Type B pancreatic cell (in vitro differentiated cells): ENCODE data around the gene TENM3. TPM values are rescaled to one million over a fixed set of nuclear protein-coding genes. Genes with fewer than 3 reads are reported as not detected.
A peak's percentile ranks its signal among the peaks of the same experiment; 100 is the strongest.

Experiments used
- DNase-seq: peaks from one replicate; pipeline ENCODE4 v3.0.0; 2021; ENCODE audit warnings: mixed read lengths; ENCODE audit not compliant: unreplicated experiment; ENCODE audit errors: extremely low spot score
- H3K27ac Mint-ChIP-seq: 2 replicates; pipeline ENCODE4 v1.8.0; 2021; ENCODE audit warnings: mild to moderate bottlenecking, mixed read lengths
- H3K27me3 Mint-ChIP-seq: 2 replicates; pipeline ENCODE4 v1.8.0; 2021; ENCODE audit warnings: mixed read lengths
- H3K36me3 Mint-ChIP-seq: 2 replicates; pipeline ENCODE4 v1.8.0; 2021; ENCODE audit warnings: mixed read lengths
- H3K4me1 Mint-ChIP-seq: one replicate; pipeline ENCODE4 v1.8.0; 2021; ENCODE audit warnings: mixed read lengths; ENCODE audit not compliant: unreplicated experiment
- H3K4me3 Mint-ChIP-seq: 2 replicates; pipeline ENCODE4 v1.8.0; 2021; ENCODE audit warnings: mild to moderate bottlenecking, mixed read lengths
- H3K9me3 Mint-ChIP-seq: 2 replicates; pipeline ENCODE4 v1.8.0; 2021; ENCODE audit warnings: mixed read lengths
- total RNA-seq: library from RNA; stranded (reverse); gene quantifications from 2 replicates; pipeline ENCODE4 v1.2.1, GENCODE V29; 2021; ENCODE audit warnings: low replicate concordance
- TF ChIP-seq, protein P1 (sequence below): fragments of 200-600 bp; sonication (generic); conservative IDR thresholded peaks from 2 replicates; pipeline ENCODE4 v1.5.0; 2021; ENCODE audit warnings: antibody characterized with exemption, mild to moderate bottlenecking

The TENM3 gene
- total RNA-seq, 1 donor from 2014 or later: 73.5 TPM

DNA sequence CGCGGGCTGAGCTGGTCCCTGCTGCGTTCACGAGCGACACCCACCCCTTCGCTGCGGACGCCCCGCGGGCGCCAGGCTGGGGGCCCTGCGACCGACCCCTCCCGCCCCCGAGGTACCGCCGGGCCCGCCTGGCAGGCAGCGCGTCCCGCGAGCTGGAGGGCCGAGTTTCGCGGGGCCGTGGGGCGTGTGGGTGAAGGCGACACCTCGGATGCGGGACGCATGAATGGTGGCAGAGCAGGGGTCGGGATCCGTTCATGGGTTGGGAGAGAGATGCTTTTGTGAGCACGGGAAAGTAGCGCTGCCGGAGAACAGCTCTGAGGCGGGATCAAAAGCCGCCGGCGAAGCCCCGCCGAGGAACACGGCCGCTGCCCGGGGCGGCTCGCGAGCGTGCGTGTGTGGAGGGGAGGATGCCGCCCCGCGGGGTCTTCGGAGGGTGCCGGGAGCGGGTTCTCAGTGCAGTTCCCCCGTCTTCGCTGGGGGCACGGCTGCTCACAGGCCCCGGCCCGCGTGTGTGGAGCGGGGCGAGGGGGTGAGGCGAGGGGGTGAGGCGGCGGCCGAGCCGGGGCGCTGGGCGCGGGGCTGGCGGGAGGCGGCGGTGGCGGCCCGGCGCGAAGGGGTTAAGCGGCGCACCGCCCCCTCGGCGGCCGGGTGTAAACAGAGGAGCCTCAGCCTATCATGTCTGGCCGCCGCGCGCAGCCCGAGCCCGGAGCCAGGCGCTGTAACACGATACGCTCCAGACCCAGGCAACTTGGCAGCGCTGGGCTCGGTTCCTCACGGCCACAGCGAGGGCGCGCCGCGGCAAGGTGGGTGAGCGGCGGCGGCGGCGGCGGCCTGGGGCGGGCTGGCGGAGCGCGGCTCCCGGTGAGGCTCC, 205.3 kb downstream of the TENM3 start:
- H3K36me3 Mint-ChIP-seq: no peaks in the 10 kb centered on the region
- TF ChIP-seq, protein P1, sequence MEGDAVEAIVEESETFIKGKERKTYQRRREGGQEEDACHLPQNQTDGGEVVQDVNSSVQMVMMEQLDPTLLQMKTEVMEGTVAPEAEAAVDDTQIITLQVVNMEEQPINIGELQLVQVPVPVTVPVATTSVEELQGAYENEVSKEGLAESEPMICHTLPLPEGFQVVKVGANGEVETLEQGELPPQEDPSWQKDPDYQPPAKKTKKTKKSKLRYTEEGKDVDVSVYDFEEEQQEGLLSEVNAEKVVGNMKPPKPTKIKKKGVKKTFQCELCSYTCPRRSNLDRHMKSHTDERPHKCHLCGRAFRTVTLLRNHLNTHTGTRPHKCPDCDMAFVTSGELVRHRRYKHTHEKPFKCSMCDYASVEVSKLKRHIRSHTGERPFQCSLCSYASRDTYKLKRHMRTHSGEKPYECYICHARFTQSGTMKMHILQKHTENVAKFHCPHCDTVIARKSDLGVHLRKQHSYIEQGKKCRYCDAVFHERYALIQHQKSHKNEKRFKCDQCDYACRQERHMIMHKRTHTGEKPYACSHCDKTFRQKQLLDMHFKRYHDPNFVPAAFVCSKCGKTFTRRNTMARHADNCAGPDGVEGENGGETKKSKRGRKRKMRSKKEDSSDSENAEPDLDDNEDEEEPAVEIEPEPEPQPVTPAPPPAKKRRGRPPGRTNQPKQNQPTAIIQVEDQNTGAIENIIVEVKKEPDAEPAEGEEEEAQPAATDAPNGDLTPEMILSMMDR: peak; percentile 24
- H3K4me3 Mint-ChIP-seq: peak overlapping the region; percentile 97
- peaks cover 13% of the 10 kb centered on the region for H3K27me3 Mint-ChIP-seq
- peaks cover 20% of the 10 kb centered on the region for H3K4me1 Mint-ChIP-seq
- peak; percentile 92 for DNase-seq
- peak overlapping the region; percentile 52 for H3K27ac Mint-ChIP-seq
- no peaks in the 10 kb centered on the region for H3K9me3 Mint-ChIP-seq

DNA sequence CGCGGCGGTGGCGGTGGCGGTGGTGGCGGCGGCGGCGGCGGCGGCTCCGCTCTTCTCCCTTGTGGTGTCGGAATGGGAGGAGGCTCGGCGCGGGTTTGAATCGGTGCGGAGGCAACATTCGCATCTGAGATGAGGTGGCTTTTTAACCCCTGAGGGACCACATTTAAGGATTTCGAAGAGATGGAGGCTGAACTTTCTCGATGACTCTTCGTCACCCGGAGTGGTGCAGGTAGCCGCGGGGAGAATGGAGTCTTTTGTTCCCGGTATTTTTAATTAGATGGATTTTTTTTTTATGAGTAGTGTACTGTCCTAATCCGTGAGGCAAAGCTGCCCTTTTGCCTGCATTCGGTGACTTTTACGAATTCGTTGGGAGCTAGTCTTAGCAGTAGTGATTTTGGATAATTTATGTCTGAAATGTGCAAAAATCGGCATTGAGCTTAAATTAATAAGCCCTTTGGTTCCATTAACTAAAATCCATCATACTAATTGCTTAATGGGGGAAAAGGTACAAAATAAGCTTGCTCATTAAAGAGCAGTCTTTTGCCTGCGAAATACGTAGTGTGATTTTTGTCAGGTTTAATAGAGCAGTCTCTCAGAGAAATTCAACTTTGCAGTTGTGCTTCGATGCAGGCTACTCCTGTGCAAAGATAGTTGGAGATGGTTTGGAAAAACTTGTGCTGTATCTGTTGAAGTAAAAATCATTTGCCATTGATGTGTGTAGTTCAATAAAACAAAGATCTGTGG, 206.2 kb downstream of the TENM3 start:
- peak overlapping the region; percentile 97 for H3K4me3 Mint-ChIP-seq
- no peaks in the 10 kb centered on the region for H3K9me3 Mint-ChIP-seq
- H3K36me3 Mint-ChIP-seq: no peaks in the 10 kb centered on the region
- peaks cover 24% of the 10 kb centered on the region for H3K4me1 Mint-ChIP-seq
- DNase-seq: no peak
- peak overlapping the region; percentile 83 for H3K27ac Mint-ChIP-seq
- peaks cover 13% of the 10 kb centered on the region for H3K27me3 Mint-ChIP-seq
- TF ChIP-seq, protein P1: no peak

DNA sequence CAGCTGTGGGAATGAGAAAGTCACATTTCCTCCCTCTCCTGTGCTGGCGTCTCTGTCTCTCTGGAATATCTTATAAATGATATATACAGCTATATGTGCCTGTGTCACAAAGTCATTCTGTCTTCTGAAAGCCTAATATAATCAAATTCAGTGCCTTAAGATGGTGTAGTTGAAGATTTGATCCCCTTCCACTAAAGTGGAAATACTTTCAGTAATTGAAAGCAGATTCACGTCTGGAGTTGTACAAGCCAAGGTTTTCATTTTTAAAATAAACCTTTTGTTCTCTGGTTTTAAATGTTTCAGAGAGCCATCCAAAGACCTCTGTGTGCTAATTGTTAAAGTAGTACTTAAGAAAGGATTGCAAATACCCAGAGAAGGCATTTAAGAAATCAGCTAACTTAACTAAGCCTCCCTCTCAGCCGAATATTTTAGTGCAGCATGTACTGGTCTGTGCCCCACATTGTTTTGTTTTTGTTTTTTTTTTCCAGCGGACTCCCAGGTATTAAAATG, 206.8 kb downstream of the TENM3 start:
- Mint-ChIP-seq H3K4me3 (peak overlapping the region; percentile 97), H3K27ac (peak overlapping the region; percentile 83), H3K4me1 (peaks cover 25% of the 10 kb centered on the region), H3K27me3 (peaks cover 13% of the 10 kb centered on the region), H3K9me3 (no peaks in the 10 kb centered on the region), H3K36me3 (no peaks in the 10 kb centered on the region)
- no peak for DNase-seq
- TF ChIP-seq, protein P1: no peak

DNA sequence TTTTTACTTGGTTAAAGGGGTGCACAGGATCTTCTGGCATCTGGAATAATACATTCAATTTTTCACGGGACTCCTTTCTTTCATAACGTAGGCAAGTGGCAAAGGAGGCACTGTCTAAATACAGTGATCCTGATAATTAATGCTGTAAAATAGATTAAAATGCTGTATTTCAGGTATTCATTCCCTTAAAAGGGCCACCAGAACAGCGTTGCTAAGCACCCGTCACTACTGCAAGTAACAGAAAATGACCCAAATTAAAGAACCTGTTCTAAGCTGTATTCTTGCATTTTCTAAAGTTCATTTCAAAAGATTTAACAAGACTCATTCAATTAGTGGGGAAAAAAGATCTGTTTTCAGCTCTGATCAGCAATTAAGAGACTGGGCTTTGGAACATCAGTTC, 208.2 kb downstream of the TENM3 start:
- TF ChIP-seq, protein P1: no peak
- Mint-ChIP-seq H3K4me1 (peaks cover 33% of the 10 kb centered on the region), H3K27me3 (peaks cover 13% of the 10 kb centered on the region), H3K9me3 (peaks cover 4% of the 10 kb centered on the region), H3K4me3 (peak overlapping the region; percentile 97), H3K27ac (no peak overlapping the region), H3K36me3 (peaks cover 7% of the 10 kb centered on the region)
- no peak for DNase-seq

DNA sequence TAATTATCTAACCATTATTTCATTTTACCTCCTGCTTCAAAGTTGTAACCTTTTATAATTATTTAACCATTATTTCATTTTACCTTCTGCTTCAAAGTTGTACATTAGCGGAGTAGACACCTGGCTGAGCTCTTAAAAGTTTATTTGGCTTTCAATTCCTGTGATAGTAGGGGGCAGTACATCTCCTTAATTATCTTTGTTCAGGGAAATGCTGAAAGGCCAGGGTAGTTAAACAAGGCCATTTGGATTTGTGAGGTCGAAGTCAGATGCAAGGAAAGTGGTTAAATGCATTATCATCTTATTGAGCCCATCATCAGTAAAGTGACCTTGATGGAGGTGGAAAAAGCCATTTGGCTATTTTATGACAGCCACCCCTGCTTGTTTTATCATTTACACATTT, 210.6 kb downstream of the TENM3 start:
- TF ChIP-seq, protein P1: no peak
- Mint-ChIP-seq H3K27ac (no peak overlapping the region), H3K27me3 (no peaks in the 10 kb centered on the region), H3K36me3 (peaks cover 13% of the 10 kb centered on the region), H3K4me3 (no peak overlapping the region), H3K9me3 (peaks cover 4% of the 10 kb centered on the region), H3K4me1 (peaks cover 36% of the 10 kb centered on the region)
- DNase-seq: no peak
